Measurements from ENCODE around the gene F12.
"Not testable (repeated sequence)": the region's sequence is repeated elsewhere in the genome, so short reads cannot be mapped to it uniquely, and the experiment has no call there.

F12 gene

GRCh38 chr5:177385720-177386119, 23.6 kb downstream of the F12 start:
- DNase-seq = no peak

- no peak for DNase-seq
These were observed 25.2 kb downstream of the F12 start, which contains the start of gene SLC34A1 for GRCh38 chr5:177384134-177384533. SLC34A1 (plus strand) TSS chr5:177384434; CDS start chr5:177385742, 1,308 bp downstream.

- no peak for DNase-seq
These were observed 26.2 kb downstream of the F12 start for GRCh38 chr5:177383181-177383580.

GRCh38 chr5:177382423-177383029, 26.8 kb downstream of the F12 start:
- peak in 1 of 5 donors; percentile 48 for DNase-seq

GRCh38 chr5:177380805-177381126, 28.6 kb downstream of the F12 start:
- DNase-seq = no peak

GRCh38 chr5:177378884-177379883, 30.2 kb downstream of the F12 start:
- DNase-seq = peak in 1 of 5 donors; percentile 62

GRCh38 chr5:177377851-177378776, 31.2 kb downstream of the F12 start:
- DNase-seq = no peak

- no peak for DNase-seq
These were observed 33.3 kb downstream of the F12 start for GRCh38 chr5:177376107-177376506.

GRCh38 chr5:177375516-177375915, 33.8 kb downstream of the F12 start:
- not testable (repeated sequence) for DNase-seq

GRCh38 chr5:177374211-177374610, 35.2 kb downstream of the F12 start:
- no peak for DNase-seq

GRCh38 chr5:177373806-177374205, 35.6 kb downstream of the F12 start:
- no peak for DNase-seq

- peak in 1 of 5 donors; percentile 20 for DNase-seq
These were observed 36.5 kb downstream of the F12 start for GRCh38 chr5:177372910-177373309.

- DNase-seq = peak in 1 of 5 donors; percentile 84
These were observed 37.1 kb downstream of the F12 start for GRCh38 chr5:177372034-177372896.

GRCh38 chr5:177371120-177372033, 38.0 kb downstream of the F12 start:
- DNase-seq = no peak

GRCh38 chr5:177370488-177371119, 38.8 kb downstream of the F12 start:
- DNase-seq = peak in 3 of 5 donors; percentile 58 to 71 (median 62)

- DNase-seq = no peak
These were observed 39.5 kb downstream of the F12 start for GRCh38 chr5:177369645-177370440.

- DNase-seq = no peak
These were observed 40.3 kb downstream of the F12 start for GRCh38 chr5:177368869-177369644.
